Karpas-422 (cell line): ENCODE measurements around the gene SV2B. TPM values are rescaled to one million over a fixed set of nuclear protein-coding genes. Genes with fewer than 3 reads are reported as not detected.

Source experiments
- DNase-seq: peaks from one replicate; pipeline ENCODE4 v3.0.0-alpha.2; 2015
- H2AFZ ChIP-seq: fragments of 200-600 bp; sonication (generic); 2 replicates; pipeline ENCODE4 v1.6.1; 2014; ENCODE audit warnings: antibody characterized with exemption, low read length, mixed read lengths
- H3K27ac ChIP-seq: fragments of 200-600 bp; sonication (generic); 2 replicates; pipeline ENCODE4 v1.5.1; 2014; ENCODE audit warnings: mild to moderate bottlenecking, low read length, moderate library complexity
- H3K27me3 ChIP-seq: fragments of 200-600 bp; sonication (generic); 2 replicates; pipeline ENCODE4 v1.6.1; 2014; ENCODE audit warnings: low read length, mixed read lengths
- H3K36me3 ChIP-seq: fragments of 200-600 bp; sonication (generic); 2 replicates; pipeline ENCODE4 v1.6.1; 2014; ENCODE audit warnings: low read length, mixed read lengths; ENCODE audit not compliant: insufficient read depth
- H3K4me1 ChIP-seq: fragments of 200-600 bp; sonication (generic); 2 replicates; pipeline ENCODE4 v1.6.1; 2014; ENCODE audit warnings: mild to moderate bottlenecking, low read length, mixed read lengths
- H3K4me2 ChIP-seq: fragments of 200-600 bp; sonication (generic); 2 replicates; pipeline ENCODE4 v1.6.1; 2014; ENCODE audit warnings: low read length, low read depth, mild to moderate bottlenecking; ENCODE audit not compliant: poor library complexity, severe bottlenecking
- H3K4me3 ChIP-seq: fragments of 200-600 bp; sonication (generic); 2 replicates; pipeline ENCODE4 v1.5.1; 2014; ENCODE audit warnings: mild to moderate bottlenecking, antibody characterized with exemption, low read length, mixed read lengths
- H3K79me2 ChIP-seq: fragments of 200-600 bp; sonication (generic); 2 replicates; pipeline ENCODE4 v1.6.1; 2014; ENCODE audit warnings: mild to moderate bottlenecking, low read length, mixed read lengths
- H3K9ac ChIP-seq: fragments of 200-600 bp; sonication (generic); 2 replicates; pipeline ENCODE4 v1.6.0; 2014; ENCODE audit warnings: low read length
- H3K9me2 ChIP-seq: fragments of 200-600 bp; sonication (generic), shearing (Covaris generic); replicated peaks from 2 replicates; pipeline ENCODE4 v1.6.0; 2014; ENCODE audit warnings: mild to moderate bottlenecking, low read length, moderate library complexity; ENCODE audit not compliant: insufficient read depth
- H3K9me3 ChIP-seq: fragments of 300-700, 200-600 bp; sonication (generic); 2 replicates; pipeline ENCODE4 v1.6.1; 2014; ENCODE audit warnings: low read length, mixed read lengths
- H4K20me1 ChIP-seq: fragments of 200-600 bp; sonication (generic); 2 replicates; pipeline ENCODE4 v1.6.1; 2014; ENCODE audit warnings: mild to moderate bottlenecking, antibody characterized with exemption, low read length, low read depth; ENCODE audit not compliant: insufficient read depth
- total RNA-seq: library from RNA; depleted of rRNA; stranded (reverse); fragments of >200 nt; shearing (Covaris generic); gene quantifications from 2 replicates; pipeline ENCODE4 v1.2.3, GENCODE V29; 2014; ENCODE audit warnings: low replicate concordance

Gene SV2B
- total RNA-seq, 1 experiment from 2014 or later, result 0.26 TPM

DNA sequence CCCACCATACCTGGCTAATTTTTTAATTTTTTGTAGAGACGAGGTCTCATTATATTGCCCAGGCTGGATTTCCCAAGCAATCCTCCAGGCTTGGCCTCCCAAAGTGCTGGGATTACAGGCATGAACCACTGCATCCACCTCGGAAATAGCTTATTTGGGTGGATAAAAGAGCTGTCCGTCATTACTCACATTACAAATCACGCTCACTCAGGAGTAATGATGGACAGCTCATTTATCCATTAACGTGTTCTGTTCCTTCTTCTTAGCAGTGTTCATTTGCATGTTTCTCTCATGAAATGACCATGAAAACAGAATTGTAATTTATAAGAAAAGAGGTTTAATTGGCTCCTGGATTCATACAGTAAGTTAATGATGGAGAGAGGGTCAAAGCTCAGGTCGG, 9.8 kb downstream of the SV2B start:
- Histone ChIP-seq H3K4me2 (no peak overlapping the region), H3K79me2 (no peaks in the 10 kb centered on the region), H4K20me1 (no peaks in the 10 kb centered on the region), H3K9me2 (no peaks in the 10 kb centered on the region), H3K27ac (no peak overlapping the region), H2AFZ (no peak overlapping the region), H3K27me3 (no peaks in the 10 kb centered on the region), H3K36me3 (no peaks in the 10 kb centered on the region), H3K9me3 (no peaks in the 10 kb centered on the region), H3K4me1 (no peaks in the 10 kb centered on the region), H3K4me3 (no peak overlapping the region), H3K9ac (no peak overlapping the region)
- DNase-seq, result no peak

DNA sequence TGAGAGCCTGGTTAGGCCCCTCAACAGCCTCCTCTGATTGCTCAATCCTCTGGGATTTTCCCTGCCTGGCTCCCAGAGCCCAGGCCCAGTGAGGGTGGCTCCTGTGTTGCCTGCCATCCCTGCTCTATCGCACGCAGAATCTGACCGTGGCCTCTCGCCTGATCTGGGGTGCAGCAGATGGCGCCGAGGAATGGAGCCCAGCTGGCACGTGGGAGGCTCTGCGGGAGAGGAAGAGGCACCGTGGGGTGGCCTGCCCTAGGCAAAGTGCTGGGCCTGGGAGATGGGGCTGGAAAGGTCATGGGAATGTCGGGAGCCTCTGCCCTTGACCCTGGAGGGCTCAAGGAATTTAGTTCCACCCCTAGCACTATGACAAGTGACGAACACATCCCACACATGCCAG, 10.3 kb downstream of the SV2B start:
- no peak for DNase-seq
- Histone ChIP-seq H3K9ac (no peak overlapping the region), H3K27me3 (no peaks in the 10 kb centered on the region), H4K20me1 (no peaks in the 10 kb centered on the region), H3K4me2 (no peak overlapping the region), H3K4me1 (no peaks in the 10 kb centered on the region), H3K27ac (no peak overlapping the region), H3K36me3 (no peaks in the 10 kb centered on the region), H3K79me2 (no peaks in the 10 kb centered on the region), H2AFZ (no peak overlapping the region), H3K9me3 (no peaks in the 10 kb centered on the region), H3K9me2 (no peaks in the 10 kb centered on the region), H3K4me3 (no peak overlapping the region)

DNA sequence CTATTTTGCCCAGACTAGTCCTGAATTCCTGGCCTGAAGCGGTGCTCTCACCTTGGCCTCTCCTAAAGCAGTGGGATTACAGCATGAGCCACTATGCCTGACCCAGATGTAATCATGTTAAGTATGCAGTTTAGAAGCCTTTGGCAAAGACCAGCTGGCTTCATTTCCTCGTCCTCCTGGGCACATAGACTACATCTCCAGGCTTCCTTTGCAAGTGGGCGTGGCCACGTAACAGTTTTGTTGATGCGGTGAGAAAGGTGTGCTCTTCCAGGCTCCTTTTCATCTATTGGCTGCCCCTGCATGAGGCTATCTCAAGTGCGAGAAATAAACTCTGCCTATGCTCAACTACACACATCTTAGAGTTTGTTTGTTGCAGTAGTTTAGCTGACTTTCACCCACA, 13.0 kb downstream of the SV2B start:
- Histone ChIP-seq H4K20me1 (no peaks in the 10 kb centered on the region), H3K9me2 (no peaks in the 10 kb centered on the region), H3K27me3 (no peaks in the 10 kb centered on the region), H3K4me1 (peaks cover 8% of the 10 kb centered on the region), H3K27ac (no peak overlapping the region), H3K9me3 (no peaks in the 10 kb centered on the region), H3K79me2 (no peaks in the 10 kb centered on the region), H3K4me3 (no peak overlapping the region), H3K36me3 (no peaks in the 10 kb centered on the region), H3K9ac (no peak overlapping the region), H2AFZ (no peak overlapping the region), H3K4me2 (no peak overlapping the region)
- no peak for DNase-seq

DNA sequence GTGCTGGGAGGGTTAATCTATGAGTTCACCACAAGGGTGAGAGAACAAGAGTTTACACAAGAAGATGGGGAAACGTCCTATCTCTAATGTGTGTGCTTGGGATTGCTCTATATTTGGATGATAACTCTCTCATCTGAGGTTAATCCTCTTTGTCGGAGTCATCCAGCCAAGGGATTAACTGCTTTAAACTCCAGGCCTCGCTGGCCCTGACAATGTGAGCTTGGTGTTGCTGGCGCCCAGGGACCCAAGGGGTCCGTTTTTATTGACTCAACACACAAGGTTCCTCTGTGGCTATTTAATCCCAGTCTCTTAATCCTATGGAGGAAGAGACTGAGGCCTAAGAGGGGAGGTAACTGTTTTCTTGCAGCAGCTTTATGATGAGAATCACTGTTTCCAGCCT, 14.2 kb downstream of the SV2B start:
- H3K27ac ChIP-seq, result no peak overlapping the region
- no peaks in the 10 kb centered on the region for H3K36me3 ChIP-seq
- no peaks in the 10 kb centered on the region for H3K9me2 ChIP-seq
- H3K9ac ChIP-seq, result no peak overlapping the region
- H3K4me1 ChIP-seq, result peaks cover 8% of the 10 kb centered on the region
- H3K4me3 ChIP-seq, result no peak overlapping the region
- no peaks in the 10 kb centered on the region for H3K79me2 ChIP-seq
- no peaks in the 10 kb centered on the region for H3K9me3 ChIP-seq
- no peaks in the 10 kb centered on the region for H4K20me1 ChIP-seq
- H3K27me3 ChIP-seq, result no peaks in the 10 kb centered on the region
- no peak overlapping the region for H2AFZ ChIP-seq
- no peak for DNase-seq
- H3K4me2 ChIP-seq, result no peak overlapping the region

DNA sequence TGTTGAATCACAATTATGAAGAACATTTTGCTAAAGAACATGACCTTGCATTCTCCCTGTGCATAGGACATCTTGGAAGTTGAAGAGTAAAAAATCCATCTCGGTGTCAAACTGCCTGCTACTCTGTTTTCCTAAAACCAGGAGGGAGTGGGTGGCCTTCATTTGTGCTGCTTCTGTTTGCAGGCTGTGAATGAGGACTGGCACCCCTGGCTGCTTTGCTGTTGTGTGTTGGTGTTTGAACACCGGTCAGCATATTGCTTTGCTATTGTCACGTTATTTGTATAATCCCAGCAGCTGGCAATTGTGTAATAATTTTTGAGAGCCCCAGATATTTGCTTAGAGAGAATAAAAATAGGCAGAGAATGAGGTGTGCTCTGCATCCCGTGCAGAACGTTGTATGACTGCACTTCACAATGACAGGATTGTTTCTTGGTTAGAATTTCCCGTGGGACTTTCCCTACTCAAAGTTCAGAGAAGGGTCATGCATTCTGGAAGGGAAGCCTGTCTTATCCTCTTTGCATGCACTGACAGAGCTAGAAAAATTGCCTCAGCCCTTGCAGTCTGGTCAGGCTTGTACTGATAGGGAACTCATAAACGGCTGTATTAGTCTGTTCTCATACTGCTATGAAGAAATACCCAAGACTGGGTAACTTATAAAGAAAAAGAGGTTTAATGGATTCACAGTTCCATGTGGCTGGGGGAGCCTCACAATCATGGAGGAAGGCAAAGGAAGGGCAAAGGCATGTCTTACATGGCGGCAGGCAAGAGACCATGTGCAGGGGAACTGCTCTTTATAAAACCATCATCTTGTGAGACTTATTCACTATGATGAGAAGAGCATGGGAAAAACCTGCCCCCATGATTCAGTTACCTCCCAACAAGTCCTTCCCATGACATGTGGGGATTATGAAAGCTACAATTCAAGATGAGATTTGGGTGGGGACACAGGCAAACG, 16.3 kb downstream of the SV2B start:
- H3K27ac ChIP-seq, result no peak overlapping the region
- no peaks in the 10 kb centered on the region for H3K27me3 ChIP-seq
- no peaks in the 10 kb centered on the region for H3K9me2 ChIP-seq
- peaks cover 8% of the 10 kb centered on the region for H3K4me1 ChIP-seq
- no peaks in the 10 kb centered on the region for H3K9me3 ChIP-seq
- H3K9ac ChIP-seq, result no peak overlapping the region
- no peak overlapping the region for H3K4me2 ChIP-seq
- H3K36me3 ChIP-seq, result no peaks in the 10 kb centered on the region
- no peaks in the 10 kb centered on the region for H4K20me1 ChIP-seq
- no peak overlapping the region for H3K4me3 ChIP-seq
- DNase-seq, result peak; percentile 61
- H3K79me2 ChIP-seq, result no peaks in the 10 kb centered on the region
- H2AFZ ChIP-seq, result no peak overlapping the region

DNA sequence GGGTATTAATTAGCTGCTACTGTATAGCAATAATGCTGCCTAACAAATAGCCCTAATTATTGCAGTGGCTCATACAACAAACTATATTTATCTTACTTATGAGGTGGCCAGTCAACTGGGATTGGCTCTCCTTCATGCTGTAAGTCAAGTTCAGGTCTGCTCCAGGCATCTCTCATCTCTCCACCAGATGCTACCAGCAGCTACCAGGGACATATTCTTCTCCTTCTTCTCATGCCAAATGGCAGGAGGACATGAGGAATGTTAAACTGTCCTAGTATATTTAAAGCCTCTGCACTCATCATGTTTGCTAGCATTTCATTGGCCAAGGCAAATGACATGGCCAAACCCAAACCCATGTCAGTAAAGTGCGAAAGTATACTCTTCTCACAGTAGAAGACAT, 17.3 kb downstream of the SV2B start:
- Histone ChIP-seq H2AFZ (no peak overlapping the region), H3K4me1 (peaks cover 8% of the 10 kb centered on the region), H3K27me3 (no peaks in the 10 kb centered on the region), H3K9me3 (no peaks in the 10 kb centered on the region), H3K27ac (no peak overlapping the region), H3K4me2 (no peak overlapping the region), H3K9me2 (no peaks in the 10 kb centered on the region), H4K20me1 (no peaks in the 10 kb centered on the region), H3K4me3 (no peak overlapping the region), H3K79me2 (no peaks in the 10 kb centered on the region), H3K9ac (no peak overlapping the region), H3K36me3 (no peaks in the 10 kb centered on the region)
- no peak for DNase-seq

DNA sequence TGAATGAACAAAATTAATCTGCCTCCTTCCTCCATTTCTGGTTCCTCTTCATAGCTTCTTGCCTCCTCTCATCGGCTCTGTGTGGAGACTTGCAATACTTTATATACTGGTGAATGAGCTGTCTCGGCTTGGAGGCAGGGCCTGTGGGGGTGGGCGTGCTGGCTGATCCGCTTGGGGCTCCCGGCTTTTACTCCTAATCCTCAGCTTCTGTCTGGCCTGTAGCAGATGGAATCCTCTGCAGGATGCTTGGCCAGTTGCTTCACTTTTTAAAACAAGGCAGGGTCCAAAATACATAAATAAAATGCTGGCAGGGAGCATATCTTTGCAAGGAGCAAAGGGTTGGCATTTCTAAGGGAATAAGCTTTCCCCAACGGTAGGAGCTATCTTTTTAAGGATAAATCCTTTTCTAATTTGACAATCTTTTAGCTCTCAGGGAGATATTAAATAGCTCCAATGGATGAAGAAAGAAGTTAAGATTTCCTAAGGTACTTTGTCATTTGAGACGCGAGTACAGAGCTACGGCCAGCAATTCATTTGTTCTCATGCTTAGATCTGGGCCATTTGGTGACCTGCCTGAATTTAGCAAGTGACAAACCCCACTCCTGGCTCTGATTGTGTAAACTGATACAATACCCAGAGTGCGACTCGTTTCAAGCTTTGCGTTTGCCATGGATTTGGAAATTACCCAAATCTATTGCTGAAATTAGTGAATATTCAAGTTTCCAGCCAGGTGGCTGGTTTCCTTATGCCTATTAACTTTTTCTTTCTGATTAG, 18.9 kb downstream of the SV2B start:
- Histone ChIP-seq H3K4me2 (no peak overlapping the region), H4K20me1 (no peaks in the 10 kb centered on the region), H3K9me3 (no peaks in the 10 kb centered on the region), H3K9me2 (no peaks in the 10 kb centered on the region), H3K36me3 (no peaks in the 10 kb centered on the region), H3K4me3 (no peak overlapping the region), H3K27ac (no peak overlapping the region), H3K79me2 (no peaks in the 10 kb centered on the region), H3K27me3 (no peaks in the 10 kb centered on the region), H2AFZ (no peak overlapping the region), H3K9ac (no peak overlapping the region), H3K4me1 (peaks cover 8% of the 10 kb centered on the region)
- no peak for DNase-seq

DNA sequence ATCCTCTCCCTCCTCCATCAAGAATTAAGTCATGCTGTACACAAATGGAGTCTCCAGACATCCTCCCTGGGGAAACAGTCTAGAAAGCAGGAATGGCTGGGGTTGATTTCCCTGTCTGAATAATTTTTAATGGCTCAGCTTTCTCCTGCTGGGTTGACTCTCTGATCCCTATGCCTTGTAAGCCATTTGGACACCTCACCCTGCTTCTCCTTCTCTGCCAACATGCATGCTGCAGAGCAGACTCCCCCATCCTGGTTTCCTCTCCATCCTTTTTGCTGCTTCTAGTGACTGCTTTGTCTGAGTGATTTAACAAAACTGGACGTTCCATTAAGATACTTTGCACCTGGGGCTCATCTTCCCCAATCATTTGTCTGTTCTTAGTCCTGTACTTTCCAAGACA, 22.2 kb downstream of the SV2B start:
- H3K79me2 ChIP-seq, result no peaks in the 10 kb centered on the region
- no peaks in the 10 kb centered on the region for H3K9me2 ChIP-seq
- H3K4me3 ChIP-seq, result no peak overlapping the region
- H3K36me3 ChIP-seq, result no peaks in the 10 kb centered on the region
- no peak overlapping the region for H3K4me2 ChIP-seq
- no peaks in the 10 kb centered on the region for H3K27me3 ChIP-seq
- H3K4me1 ChIP-seq, result no peaks in the 10 kb centered on the region
- no peaks in the 10 kb centered on the region for H3K9me3 ChIP-seq
- no peak overlapping the region for H2AFZ ChIP-seq
- no peak overlapping the region for H3K9ac ChIP-seq
- H3K27ac ChIP-seq, result no peak overlapping the region
- DNase-seq, result no peak
- no peaks in the 10 kb centered on the region for H4K20me1 ChIP-seq
